ENCODE data around the gene ZFP36L2. TPM values are rescaled to one million over a fixed set of nuclear protein-coding genes. Genes with fewer than 3 reads are reported as not detected.

ZFP36L2 gene
- total and polyA plus RNA-seq, 9 of the 15 experiments (the other 6 are each of a cell fraction or from before 2014, with no cell fraction given): 4.1 to 60.6 (median 20.3) TPM

DNA sequence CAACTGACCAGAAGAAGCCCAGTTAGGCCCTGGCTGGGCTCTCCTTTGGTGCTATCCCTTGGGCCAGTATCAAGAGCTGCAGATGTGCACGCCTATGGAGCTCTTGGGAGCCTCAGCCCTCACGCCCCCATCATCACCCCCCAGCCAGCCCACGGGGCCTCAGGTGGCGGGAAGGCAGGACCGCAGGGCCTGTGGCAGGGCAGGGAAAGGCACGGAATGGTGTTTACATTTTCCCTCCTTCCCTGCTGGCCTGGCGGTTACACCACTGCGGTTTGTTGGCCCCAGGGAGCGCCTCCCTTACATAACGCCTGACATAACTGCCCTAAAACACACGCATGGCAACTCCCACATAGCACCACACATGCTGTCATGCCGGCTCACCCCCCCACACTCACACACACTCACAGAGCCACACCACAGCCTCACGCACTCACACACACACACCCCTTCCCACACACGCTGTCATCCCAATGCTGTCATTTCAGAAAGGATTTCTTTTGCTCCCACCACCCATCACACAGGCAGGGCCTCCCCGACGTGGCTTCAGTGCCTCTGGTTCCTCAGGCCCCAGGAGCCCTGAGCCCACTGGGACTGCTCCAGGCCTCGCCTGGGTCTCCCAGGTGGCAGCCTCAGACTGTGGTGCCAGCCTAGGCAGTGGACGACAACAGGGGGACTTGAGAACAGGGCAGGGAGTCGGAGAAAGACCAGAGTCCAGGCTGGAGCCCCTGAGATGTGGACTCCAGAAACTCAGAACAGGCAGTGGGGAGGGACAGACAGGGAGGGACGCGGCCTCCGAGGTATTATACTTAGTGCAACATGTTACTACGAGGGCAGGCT, 15.7 kb downstream of the ZFP36L2 start (continued):
- TF ChIP-seq, protein P1, sequence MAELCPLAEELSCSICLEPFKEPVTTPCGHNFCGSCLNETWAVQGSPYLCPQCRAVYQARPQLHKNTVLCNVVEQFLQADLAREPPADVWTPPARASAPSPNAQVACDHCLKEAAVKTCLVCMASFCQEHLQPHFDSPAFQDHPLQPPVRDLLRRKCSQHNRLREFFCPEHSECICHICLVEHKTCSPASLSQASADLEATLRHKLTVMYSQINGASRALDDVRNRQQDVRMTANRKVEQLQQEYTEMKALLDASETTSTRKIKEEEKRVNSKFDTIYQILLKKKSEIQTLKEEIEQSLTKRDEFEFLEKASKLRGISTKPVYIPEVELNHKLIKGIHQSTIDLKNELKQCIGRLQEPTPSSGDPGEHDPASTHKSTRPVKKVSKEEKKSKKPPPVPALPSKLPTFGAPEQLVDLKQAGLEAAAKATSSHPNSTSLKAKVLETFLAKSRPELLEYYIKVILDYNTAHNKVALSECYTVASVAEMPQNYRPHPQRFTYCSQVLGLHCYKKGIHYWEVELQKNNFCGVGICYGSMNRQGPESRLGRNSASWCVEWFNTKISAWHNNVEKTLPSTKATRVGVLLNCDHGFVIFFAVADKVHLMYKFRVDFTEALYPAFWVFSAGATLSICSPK (IDR thresholded peaks at IDR 0.05; ENCODE audit: borderline replicate concordance): no peak
- TF ChIP-seq, protein P2, sequence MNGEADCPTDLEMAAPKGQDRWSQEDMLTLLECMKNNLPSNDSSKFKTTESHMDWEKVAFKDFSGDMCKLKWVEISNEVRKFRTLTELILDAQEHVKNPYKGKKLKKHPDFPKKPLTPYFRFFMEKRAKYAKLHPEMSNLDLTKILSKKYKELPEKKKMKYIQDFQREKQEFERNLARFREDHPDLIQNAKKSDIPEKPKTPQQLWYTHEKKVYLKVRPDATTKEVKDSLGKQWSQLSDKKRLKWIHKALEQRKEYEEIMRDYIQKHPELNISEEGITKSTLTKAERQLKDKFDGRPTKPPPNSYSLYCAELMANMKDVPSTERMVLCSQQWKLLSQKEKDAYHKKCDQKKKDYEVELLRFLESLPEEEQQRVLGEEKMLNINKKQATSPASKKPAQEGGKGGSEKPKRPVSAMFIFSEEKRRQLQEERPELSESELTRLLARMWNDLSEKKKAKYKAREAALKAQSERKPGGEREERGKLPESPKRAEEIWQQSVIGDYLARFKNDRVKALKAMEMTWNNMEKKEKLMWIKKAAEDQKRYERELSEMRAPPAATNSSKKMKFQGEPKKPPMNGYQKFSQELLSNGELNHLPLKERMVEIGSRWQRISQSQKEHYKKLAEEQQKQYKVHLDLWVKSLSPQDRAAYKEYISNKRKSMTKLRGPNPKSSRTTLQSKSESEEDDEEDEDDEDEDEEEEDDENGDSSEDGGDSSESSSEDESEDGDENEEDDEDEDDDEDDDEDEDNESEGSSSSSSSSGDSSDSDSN (IDR thresholded peaks at IDR 0.05; ENCODE audit: borderline replicate concordance in 1 of 2, low read depth in 2 of 2, low read length in 2 of 2): no peak
- TF ChIP-seq TCF7 (IDR thresholded peaks at IDR 0.05; ENCODE audit: borderline replicate concordance) (no peak), MED1 (CRISPR knock-in tag; IDR thresholded peaks at IDR 0.05; ENCODE audit: borderline replicate concordance) (no peak), SAP30 (IDR thresholded peaks at IDR 0.05; ENCODE audit: borderline replicate concordance, insufficient read depth, low read depth, low read length, poor library complexity, severe bottlenecking) (peak; percentile 37), CREBBP (IDR thresholded peaks at IDR 0.05; ENCODE audit: low read depth, low read length) (no peak), DACH1 (IDR thresholded peaks at IDR 0.05; ENCODE audit: partially characterized antibody) (peak; percentile 25), RBM25 (IDR thresholded peaks at IDR 0.05; ENCODE audit: low read depth, low read length, severe bottlenecking) (no peak), ZNF354B (CRISPR knock-in tag; IDR thresholded peaks at IDR 0.05) (no peak), PHTF2 (CRISPR knock-in tag; IDR thresholded peaks at IDR 0.05) (no peak), ZNF408 (CRISPR knock-in tag; IDR thresholded peaks at IDR 0.05; ENCODE audit: low read depth) (no peak)
- TF ChIP-seq, protein P3, sequence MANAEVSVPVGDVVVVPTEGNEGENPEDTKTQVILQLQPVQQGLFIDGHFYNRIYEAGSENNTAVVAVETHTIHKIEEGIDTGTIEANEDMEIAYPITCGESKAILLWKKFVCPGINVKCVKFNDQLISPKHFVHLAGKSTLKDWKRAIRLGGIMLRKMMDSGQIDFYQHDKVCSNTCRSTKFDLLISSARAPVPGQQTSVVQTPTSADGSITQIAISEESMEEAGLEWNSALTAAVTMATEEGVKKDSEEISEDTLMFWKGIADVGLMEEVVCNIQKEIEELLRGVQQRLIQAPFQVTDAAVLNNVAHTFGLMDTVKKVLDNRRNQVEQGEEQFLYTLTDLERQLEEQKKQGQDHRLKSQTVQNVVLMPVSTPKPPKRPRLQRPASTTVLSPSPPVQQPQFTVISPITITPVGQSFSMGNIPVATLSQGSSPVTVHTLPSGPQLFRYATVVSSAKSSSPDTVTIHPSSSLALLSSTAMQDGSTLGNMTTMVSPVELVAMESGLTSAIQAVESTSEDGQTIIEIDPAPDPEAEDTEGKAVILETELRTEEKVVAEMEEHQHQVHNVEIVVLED (CRISPR knock-in tag; IDR thresholded peaks at IDR 0.05): peak; percentile 35; the same call in 1 of the 2 replicates
- TF ChIP-seq, protein P4, sequence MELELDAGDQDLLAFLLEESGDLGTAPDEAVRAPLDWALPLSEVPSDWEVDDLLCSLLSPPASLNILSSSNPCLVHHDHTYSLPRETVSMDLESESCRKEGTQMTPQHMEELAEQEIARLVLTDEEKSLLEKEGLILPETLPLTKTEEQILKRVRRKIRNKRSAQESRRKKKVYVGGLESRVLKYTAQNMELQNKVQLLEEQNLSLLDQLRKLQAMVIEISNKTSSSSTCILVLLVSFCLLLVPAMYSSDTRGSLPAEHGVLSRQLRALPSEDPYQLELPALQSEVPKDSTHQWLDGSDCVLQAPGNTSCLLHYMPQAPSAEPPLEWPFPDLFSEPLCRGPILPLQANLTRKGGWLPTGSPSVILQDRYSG (tag; conservative IDR thresholded peaks at IDR 0.05; ENCODE audit: low read depth): no peak
- TF ChIP-seq, protein P5, sequence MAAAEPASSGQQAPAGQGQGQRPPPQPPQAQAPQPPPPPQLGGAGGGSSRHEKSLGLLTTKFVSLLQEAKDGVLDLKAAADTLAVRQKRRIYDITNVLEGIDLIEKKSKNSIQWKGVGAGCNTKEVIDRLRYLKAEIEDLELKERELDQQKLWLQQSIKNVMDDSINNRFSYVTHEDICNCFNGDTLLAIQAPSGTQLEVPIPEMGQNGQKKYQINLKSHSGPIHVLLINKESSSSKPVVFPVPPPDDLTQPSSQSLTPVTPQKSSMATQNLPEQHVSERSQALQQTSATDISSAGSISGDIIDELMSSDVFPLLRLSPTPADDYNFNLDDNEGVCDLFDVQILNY (CRISPR knock-in tag; IDR thresholded peaks at IDR 0.05): peak; percentile 94; the same call in 1 of the 2 replicates

Measured in K562 (cell line).